MV-4-11 (cell line): ENCODE results near the gene GAGE1.
"Not testable (repeated sequence)": the region's sequence is repeated elsewhere in the genome, so short reads cannot be mapped to it uniquely, and the experiment has no call there.

Source experiments
- DNase-seq: peaks from one replicate; lab custom pipeline; 2025; lab: John Stamatoyannopoulos, UW

The GAGE1 gene, protein sequence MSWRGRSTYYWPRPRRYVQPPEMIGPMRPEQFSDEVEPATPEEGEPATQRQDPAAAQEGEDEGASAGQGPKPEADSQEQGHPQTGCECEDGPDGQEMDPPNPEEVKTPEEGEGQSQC

DNA sequence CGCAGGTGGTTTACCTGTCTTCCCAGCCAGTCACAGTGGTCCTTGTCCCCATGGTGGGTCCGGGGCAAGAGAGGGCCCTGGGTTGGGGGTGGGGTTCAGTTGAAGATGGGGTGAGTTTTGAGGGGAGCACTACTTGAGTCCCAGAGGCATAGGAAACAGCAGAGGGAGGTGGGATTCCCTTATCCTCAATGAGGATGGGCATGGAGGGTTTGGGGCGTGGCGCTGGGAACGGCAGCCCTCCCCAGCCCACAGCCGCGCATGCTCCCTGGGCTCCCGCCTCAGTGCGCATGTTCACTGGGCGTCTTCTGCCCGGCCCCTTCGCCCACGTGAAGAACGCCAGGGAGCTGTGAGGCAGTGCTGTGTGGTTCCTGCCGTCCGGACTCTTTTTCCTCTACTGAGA lies at the start of gene GAGE1:
TSS of gene GAGE1 (plus strand) at position 301 of the 400 bp plus-strand sequence. CDS start 1,155 bp downstream, outside the sequence.
- not testable (repeated sequence) for DNase-seq

DNA sequence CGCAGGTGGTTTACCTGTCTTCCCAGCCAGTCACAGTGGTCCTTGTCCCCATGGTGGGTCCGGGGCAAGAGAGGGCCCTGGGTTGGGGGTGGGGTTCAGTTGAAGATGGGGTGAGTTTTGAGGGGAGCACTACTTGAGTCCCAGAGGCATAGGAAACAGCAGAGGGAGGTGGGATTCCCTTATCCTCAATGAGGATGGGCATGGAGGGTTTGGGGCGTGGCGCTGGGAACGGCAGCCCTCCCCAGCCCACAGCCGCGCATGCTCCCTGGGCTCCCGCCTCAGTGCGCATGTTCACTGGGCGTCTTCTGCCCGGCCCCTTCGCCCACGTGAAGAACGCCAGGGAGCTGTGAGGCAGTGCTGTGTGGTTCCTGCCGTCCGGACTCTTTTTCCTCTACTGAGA lies 47.8 kb upstream of the GAGE1 start, which contains the start of gene GAGE12E:
TSS of gene GAGE12E (plus strand) at position 301 of the 400 bp plus-strand sequence. CDS start 1,155 bp downstream, outside the sequence.
- DNase-seq: not testable (repeated sequence)

DNA sequence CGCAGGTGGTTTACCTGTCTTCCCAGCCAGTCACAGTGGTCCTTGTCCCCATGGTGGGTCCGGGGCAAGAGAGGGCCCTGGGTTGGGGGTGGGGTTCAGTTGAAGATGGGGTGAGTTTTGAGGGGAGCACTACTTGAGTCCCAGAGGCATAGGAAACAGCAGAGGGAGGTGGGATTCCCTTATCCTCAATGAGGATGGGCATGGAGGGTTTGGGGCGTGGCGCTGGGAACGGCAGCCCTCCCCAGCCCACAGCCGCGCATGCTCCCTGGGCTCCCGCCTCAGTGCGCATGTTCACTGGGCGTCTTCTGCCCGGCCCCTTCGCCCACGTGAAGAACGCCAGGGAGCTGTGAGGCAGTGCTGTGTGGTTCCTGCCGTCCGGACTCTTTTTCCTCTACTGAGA lies 38.3 kb upstream of the GAGE1 start, which contains the start of gene GAGE12F:
TSS of gene GAGE12F (plus strand) at position 301 of the 400 bp plus-strand sequence. CDS start 1,155 bp downstream, outside the sequence.
- not testable (repeated sequence) for DNase-seq

DNA sequence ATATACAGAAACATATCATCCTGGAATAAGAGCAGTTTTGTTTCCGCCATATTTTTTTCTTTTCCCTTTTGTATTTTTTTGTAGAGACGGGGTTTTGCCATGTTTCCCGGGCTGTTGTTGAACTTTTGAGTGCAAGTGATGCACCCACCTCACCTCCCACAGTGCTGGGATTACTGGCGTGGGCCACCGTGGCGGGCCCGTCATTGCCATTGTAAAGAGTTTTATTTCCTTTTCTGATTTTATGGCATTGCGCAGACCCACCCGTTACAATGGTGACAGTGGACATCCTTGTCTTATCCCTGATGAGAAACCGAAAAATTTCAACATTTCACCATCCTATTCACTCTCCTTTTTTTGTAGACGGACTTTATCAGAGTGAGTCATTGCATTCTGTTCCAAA lies 30.1 kb upstream of the GAGE1 start:
- not testable (repeated sequence) for DNase-seq

DNA sequence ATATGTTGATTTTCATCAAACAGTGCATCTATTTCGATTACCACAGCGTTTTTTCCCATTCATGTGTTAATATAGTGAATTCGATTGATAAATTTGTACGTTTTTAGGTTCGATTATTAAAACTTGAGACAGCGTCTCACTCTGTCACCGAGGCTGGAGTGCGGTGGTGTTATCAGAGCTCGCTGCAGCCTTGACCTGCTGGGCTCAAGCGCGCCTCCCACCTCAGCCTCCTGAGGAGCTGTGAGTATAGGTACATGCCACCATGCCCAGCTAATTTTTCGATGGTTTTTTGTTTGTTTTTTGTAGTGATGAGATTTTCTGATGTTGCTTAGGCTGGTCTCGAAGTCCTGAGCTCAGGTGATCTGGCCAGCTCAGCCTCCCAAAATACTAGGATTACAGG lies 29.7 kb upstream of the GAGE1 start:
- not testable (repeated sequence) for DNase-seq

DNA sequence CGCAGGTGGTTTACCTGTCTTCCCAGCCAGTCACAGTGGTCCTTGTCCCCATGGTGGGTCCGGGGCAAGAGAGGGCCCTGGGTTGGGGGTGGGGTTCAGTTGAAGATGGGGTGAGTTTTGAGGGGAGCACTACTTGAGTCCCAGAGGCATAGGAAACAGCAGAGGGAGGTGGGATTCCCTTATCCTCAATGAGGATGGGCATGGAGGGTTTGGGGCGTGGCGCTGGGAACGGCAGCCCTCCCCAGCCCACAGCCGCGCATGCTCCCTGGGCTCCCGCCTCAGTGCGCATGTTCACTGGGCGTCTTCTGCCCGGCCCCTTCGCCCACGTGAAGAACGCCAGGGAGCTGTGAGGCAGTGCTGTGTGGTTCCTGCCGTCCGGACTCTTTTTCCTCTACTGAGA lies 28.7 kb upstream of the GAGE1 start, which contains the start of gene GAGE12G:
TSS of gene GAGE12G (plus strand) at position 301 of the 400 bp plus-strand sequence. CDS start 1,155 bp downstream, outside the sequence.
- DNase-seq: not testable (repeated sequence)

DNA sequence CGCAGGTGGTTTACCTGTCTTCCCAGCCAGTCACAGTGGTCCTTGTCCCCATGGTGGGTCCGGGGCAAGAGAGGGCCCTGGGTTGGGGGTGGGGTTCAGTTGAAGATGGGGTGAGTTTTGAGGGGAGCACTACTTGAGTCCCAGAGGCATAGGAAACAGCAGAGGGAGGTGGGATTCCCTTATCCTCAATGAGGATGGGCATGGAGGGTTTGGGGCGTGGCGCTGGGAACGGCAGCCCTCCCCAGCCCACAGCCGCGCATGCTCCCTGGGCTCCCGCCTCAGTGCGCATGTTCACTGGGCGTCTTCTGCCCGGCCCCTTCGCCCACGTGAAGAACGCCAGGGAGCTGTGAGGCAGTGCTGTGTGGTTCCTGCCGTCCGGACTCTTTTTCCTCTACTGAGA lies 19.2 kb upstream of the GAGE1 start, which contains the start of gene GAGE12H:
TSS of gene GAGE12H (plus strand) at position 301 of the 400 bp plus-strand sequence. CDS start 1,155 bp downstream, outside the sequence.
- DNase-seq: not testable (repeated sequence)

DNA sequence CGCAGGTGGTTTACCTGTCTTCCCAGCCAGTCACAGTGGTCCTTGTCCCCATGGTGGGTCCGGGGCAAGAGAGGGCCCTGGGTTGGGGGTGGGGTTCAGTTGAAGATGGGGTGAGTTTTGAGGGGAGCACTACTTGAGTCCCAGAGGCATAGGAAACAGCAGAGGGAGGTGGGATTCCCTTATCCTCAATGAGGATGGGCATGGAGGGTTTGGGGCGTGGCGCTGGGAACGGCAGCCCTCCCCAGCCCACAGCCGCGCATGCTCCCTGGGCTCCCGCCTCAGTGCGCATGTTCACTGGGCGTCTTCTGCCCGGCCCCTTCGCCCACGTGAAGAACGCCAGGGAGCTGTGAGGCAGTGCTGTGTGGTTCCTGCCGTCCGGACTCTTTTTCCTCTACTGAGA lies 9.6 kb upstream of the GAGE1 start, which contains the start of gene GAGE2A:
TSS of gene GAGE2A (plus strand) at position 301 of the 400 bp plus-strand sequence. CDS start 1,155 bp downstream, outside the sequence.
- not testable (repeated sequence) for DNase-seq

DNA sequence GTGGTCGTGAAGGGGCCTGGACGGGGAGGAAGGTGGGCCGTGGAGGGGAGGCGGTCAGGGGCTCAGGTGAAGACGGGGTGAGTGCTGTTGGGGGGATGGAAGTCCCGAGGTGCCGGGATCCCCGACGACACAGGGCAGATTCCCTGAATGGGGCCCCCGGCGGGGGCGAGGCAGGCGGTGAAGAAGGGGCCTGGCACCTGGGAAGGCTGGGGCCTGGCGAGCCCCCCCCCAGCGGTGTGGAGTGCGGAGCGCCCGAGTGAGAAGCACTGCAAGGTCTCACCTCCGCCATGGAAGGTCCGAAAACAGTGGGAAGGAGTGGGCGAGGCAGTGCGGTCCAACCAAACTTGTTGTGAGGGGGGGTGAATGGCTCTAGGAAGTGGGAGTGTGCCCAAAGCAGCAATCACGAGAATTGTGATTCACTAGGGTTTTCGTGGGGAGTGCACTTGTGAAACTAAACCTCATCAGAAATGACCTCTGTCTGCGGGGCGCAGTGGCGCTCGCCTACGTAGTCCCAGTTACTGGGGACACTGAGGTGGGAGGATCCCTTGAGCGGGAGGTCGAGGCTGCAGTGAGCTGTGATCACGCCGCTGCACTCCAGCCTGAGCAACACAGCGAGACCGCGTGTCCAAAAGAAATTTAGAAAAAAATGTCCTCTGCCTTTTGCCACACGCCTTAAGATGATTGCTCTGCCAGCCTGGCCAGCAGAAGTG lies 8.9 kb upstream of the GAGE1 start:
- DNase-seq: not testable (repeated sequence)

DNA sequence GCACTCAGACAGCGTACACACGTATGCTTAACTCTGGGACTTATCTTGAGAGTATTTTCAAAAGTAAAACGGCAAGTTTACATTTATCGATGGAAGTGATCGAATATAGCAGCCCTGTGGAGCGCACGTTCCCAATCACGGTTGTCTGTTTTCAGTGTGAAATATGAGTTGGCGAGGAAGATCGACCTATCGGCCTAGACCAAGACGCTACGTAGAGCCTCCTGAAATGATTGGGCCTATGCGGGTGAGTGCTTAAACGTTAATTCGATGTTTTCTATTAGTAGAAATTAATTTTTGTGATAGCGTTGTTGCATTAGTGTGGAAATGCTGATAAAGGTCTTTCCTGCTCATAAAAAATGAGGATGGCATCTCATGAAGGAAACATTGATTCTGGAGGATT lies 8.3 kb upstream of the GAGE1 start:
- not testable (repeated sequence) for DNase-seq

DNA sequence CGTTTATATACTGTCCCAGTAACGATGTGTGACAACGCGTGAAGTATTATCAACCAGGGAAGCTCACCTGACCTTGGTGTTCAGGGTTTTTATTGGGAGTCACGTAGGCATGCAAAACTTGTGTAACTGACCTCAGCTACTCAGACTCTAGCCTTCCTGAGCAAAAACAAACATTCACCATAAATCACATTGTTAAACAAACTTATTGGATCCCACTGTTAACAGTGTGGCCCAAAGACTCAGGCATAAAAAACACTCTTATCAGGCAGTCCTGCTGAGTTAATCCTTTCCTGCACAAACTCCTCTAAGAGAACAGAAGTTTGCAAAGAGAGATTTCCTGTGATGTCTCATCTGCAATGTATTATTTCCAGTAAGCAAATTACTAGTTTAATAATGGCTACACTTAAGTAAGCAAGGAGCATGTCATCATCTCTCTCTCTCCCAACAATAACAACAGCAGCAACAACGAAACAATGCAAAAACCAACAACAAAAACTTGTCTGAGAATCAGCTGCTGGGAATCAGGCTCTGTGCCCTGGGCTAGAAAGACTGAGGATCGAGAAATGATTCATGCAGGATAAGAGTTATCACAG lies 12.0 kb downstream of the GAGE1 start:
- DNase-seq: no peak

DNA sequence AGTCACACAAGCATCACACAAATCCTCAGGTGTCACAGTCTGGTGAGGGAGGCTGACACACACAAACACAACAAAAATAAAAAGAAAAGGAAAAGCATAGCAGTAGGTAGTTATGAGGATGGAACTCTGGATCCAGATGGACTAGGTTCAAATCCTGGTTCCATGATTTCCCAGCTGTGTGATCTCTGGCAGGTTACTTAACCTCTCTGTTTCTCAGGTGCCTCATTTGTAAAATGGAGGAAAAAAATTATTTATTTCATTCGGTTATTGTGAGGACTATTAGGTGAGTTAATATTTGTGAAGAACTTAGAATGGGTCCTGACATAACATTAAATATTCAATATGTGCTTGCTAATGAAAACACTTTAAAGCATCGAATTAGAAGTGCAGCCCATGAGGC lies 19.8 kb downstream of the GAGE1 start:
- no peak for DNase-seq

DNA sequence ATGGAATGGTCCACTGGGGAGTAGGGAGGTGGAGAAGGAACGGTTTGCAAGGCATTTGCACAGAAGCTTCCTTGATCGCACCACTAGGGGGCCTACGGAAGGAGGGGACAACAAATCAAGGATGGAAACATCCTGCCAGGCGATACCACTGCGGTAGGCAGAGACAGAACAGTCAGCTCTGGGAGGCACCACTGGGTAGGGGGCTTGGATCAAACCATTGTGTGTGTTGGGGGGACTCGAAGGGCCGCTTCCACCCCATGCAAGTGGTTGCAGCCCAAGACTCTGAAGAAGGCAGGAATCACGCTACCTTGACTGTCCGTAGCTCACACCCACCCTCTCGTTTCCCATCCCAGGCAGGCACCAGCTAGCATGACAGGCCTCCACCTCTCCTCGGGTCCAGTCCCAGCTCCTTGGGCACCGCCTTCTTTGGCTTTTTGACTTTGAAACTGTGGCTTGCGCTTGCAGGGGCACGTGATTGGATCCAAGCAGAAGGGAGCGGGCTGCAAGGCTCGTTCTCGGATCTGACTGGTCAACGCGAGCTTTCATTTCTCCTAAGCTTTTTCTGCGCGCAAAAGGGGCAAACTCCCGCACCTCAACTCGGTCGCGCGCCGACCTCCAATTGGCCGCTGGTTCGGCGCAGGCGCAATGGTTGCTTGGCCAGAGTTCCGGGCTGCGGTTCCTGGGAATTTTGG lies 28.4 kb downstream of the GAGE1 start:
- no peak for DNase-seq

DNA sequence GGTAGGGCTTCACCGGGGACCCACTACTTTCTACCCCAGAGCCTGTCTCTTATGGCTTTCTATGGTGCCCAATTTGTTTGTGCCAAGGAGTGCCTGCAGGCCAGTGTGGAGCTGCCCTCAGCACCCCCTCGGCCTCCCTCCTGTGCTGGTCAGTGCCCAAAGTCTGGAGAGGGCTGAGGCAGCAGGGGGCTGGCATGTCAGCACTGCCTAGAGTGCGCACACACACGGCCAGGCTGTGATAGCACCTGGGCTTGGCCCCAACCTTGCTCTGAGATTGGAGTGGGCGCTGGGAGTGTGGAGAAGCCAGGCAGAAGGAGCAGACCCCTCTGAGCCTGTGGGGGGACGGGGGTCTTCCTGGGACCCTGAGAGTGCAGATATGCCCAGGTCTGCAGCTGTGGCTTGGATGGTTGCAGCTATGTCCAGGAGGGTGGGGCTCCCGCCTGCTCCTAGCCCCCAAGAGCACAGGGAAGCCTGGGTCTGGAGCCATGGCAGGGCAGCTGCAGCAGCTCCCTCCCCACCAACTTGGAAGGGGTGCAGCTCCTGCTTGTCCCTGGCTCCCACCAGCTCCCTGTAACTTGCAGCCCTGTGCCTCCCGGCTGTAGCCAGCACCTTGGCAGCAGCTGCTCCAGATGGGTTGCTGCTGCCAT lies 46.3 kb downstream of the GAGE1 start:
- DNase-seq: no peak

DNA sequence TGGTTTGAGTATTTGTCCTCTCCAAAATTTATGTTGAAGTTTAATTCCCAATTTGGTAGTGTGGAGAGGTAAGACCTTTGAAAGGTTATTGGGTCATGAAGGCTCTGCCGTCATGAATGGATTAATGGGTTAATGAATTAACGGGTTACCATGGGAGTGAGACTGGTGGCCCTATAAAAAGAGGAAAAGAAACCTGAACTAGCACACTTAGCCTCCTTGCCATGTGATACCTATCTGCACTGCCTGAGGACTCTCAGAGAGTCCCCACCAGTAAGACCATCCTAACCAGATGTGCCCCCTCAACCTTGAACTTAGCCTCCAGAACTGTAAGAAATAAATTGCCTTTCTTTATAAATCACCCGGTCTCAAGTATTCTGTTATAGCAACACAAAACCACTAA lies 57.7 kb downstream of the GAGE1 start:
- no peak for DNase-seq
